HepG2 (cell line): Measurements from ENCODE around the gene NAV2. TPM values are rescaled to one million over a fixed set of nuclear protein-coding genes. Genes with fewer than 3 reads are reported as not detected.

Experiments
- CENPT ChIP-seq: sonication (generic); formaldehyde crosslinking; IDR thresholded peaks from 2 replicates; pipeline ENCODE4 v1.8.0; 2022; ENCODE audit warnings: low read depth, mild to moderate bottlenecking, moderate library complexity, missing genetic modification reagents
- DNMT3B ChIP-seq: conservative IDR thresholded peaks from 2 replicates; pipeline ENCODE4 v1.6.1; 2016; ENCODE audit warnings: missing biosample characterization, control low read depth
- FOXP4 ChIP-seq: sonication (generic); formaldehyde crosslinking; IDR thresholded peaks from 2 replicates; pipeline ENCODE4 v1.4.0; 2020; ENCODE audit warnings: missing genetic modification reagents
- IKZF5 ChIP-seq: IDR thresholded peaks from 2 replicates; pipeline ENCODE4 v1.6.1; 2018; ENCODE audit warnings: missing genetic modification reagents, mild to moderate bottlenecking, missing compliant biosample characterization
- NCOR1 ChIP-seq: fragments of 200-600 bp; sonication (generic); IDR thresholded peaks from 2 replicates; pipeline ENCODE4 v1.7.0; 2017; ENCODE audit warnings: antibody characterized with exemption, low read length, borderline replicate concordance
- PITX1 ChIP-seq: sonication (generic); formaldehyde crosslinking; IDR thresholded peaks from 2 replicates; pipeline ENCODE4 v1.5.1; 2020; ENCODE audit warnings: mild to moderate bottlenecking, missing genetic modification reagents
- RERE ChIP-seq: IDR thresholded peaks from 2 replicates; pipeline ENCODE4 v1.6.1; 2016; ENCODE audit warnings: low read depth, missing genetic modification reagents, missing compliant biosample characterization
- SAP130 ChIP-seq: IDR thresholded peaks from 2 replicates; pipeline ENCODE4 v1.6.1; 2016; ENCODE audit warnings: low read depth
- SOX13 ChIP-seq, 3 experiments: fragments of 450-650 bp in 1 of 3; sonication (generic) in 1 of 3; formaldehyde crosslinking in 1 of 3; IDR thresholded peaks in 2 of 3; conservative IDR thresholded peaks in 1 of 3; 2 replicates each; pipeline versions ENCODE4 v1.5.0 to v1.6.1; 2016 to 2020; ENCODE audit warnings: antibody characterized with exemption in 1 of 3, mild to moderate bottlenecking in 1 of 3, missing compliant biosample characterization in 1 of 3, missing genetic modification reagents in 1 of 3, moderate library complexity in 1 of 3
- SRSF9 ChIP-seq: fragments of 200-400 bp; formaldehyde crosslinking; IDR thresholded peaks from 2 replicates; pipeline ENCODE4 v1.6.1; 2018; ENCODE audit warnings: borderline replicate concordance, mild to moderate bottlenecking, low read depth, low read length; ENCODE audit not compliant: insufficient read depth, poor library complexity, severe bottlenecking
- STAG1 ChIP-seq: sonication (generic); formaldehyde crosslinking; IDR thresholded peaks from 2 replicates; pipeline ENCODE4 v1.4.0; 2020; ENCODE audit warnings: missing genetic modification reagents
- TMF1 ChIP-seq: sonication (generic); formaldehyde crosslinking; IDR thresholded peaks from 2 replicates; pipeline ENCODE4 v1.8.1; 2022; ENCODE audit warnings: low read depth, missing genetic modification reagents
- TRIM24 ChIP-seq: sonication (generic); formaldehyde crosslinking; IDR thresholded peaks from 2 replicates; pipeline ENCODE4 v1.8.0; 2022; ENCODE audit warnings: mild to moderate bottlenecking, missing genetic modification reagents
- ZNF326 ChIP-seq: sonication (generic); formaldehyde crosslinking; IDR thresholded peaks from 2 replicates; pipeline ENCODE4 v1.4.0; 2020; ENCODE audit warnings: missing genetic modification reagents, borderline replicate concordance
- ZNF431 ChIP-seq: sonication (generic); formaldehyde crosslinking; IDR thresholded peaks from 2 replicates; pipeline ENCODE4 v1.9.0; 2022; ENCODE audit warnings: missing genetic modification reagents, low read depth, mild to moderate bottlenecking, borderline replicate concordance
- polyA plus RNA-seq, 8 experiments: library from polyadenylated mRNA; depleted of rRNA in 3 of 8; stranded (reverse) in 7 of 8; unstranded in 1 of 8; fragments of >200 nt; fragmentation: Illumina TruSeq in 4 of 8; extraction: Trizol in 4 of 8; gene quantifications; 2 replicates each; pipeline versions ENCODE4 v1.2.1 to v1.2.3, GENCODE V29; 2011 to 2016; ENCODE audit warnings: low read depth in 4 of 8, missing spikeins in 1 of 8, mixed read lengths in 1 of 8; ENCODE audit not compliant: insufficient read depth in 1 of 8
- total RNA-seq, 5 experiments: library from RNA; depleted of rRNA; stranded (reverse); fragments of >200 nt; fragmentation: Illumina TruSeq; extraction: Trizol; gene quantifications; 2 replicates each; pipeline ENCODE4 v1.2.3, GENCODE V29; 2016; ENCODE audit warnings: low read depth in 1 of 5
- TF ChIP-seq, protein P1 (sequence below): sonication (generic); formaldehyde crosslinking; IDR thresholded peaks from 2 replicates; pipeline ENCODE4 v1.5.1; 2020; ENCODE audit warnings: missing genetic modification reagents, mild to moderate bottlenecking, borderline replicate concordance
- TF ChIP-seq, protein P2 (sequence below): sonication (generic); formaldehyde crosslinking; IDR thresholded peaks from 2 replicates; pipeline ENCODE4 v1.8.1; 2023; ENCODE audit warnings: mild to moderate bottlenecking, missing genetic modification reagents, borderline replicate concordance

NAV2 gene
- total and polyA plus RNA-seq, 2 of the 13 experiments (the other 11 are each of a cell fraction or from before 2014, with no cell fraction given), result 9.3 to 34.6 TPM

DNA sequence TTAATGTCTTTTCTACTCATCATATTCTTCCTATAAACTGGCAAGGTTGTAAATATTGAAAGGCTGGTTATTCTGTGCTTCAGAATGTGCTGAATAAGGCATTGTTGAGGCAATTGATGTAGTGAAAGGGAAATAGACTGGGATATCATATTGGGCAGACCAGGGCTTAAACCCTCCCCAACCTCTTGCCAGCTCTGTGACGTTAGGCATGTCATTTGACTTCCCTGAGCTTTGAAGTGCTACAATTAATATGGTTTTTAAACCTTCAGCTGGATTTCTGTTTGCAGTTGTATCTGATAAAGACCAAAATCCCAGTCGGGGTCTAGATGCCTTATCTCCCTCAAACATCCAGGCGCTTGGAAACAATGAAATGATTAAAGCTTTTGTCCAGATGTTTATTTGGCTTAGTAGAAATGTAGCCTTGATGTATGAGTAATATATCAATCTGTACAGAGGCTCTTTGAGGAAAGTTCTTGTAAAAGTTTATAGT lies 239.5 kb downstream of the NAV2 start (continued):
- TF ChIP-seq NCOR1 (peak; percentile 34; the same call in 1 of the 2 replicates), SOX13 (IDR thresholded peaks at IDR 0.05) (peak; percentile 91), SOX13 (CRISPR knock-in tag; conservative IDR thresholded peaks at IDR 0.05 in 1 of 2, IDR thresholded peaks at IDR 0.05 in 1 of 2) (peak in 1 of 2 experiments; percentile 99; a peak in 2 of 4 replicates), FOXP4 (peak; percentile 74), TMF1 (CRISPR knock-in tag) (no peak), STAG1 (CRISPR knock-in tag) (no peak), SRSF9 (no peak), SAP130 (CRISPR knock-in tag) (no peak; the same call in 1 of the 2 replicates), CENPT (no peak), IKZF5 (CRISPR knock-in tag) (no peak), RERE (CRISPR knock-in tag) (peak; percentile 75; the same call in 1 of the 2 replicates), ZNF431 (CRISPR knock-in tag) (no peak), ZNF326 (no peak), TRIM24 (CRISPR knock-in tag) (no peak), PITX1 (CRISPR knock-in tag) (0 out of 2 replicates have a peak, but pooled peaks have one; percentile 29), DNMT3B (CRISPR knock-in tag) (0 out of 2 replicates have a peak, but pooled peaks have one; percentile 11)
- TF ChIP-seq, protein P1, sequence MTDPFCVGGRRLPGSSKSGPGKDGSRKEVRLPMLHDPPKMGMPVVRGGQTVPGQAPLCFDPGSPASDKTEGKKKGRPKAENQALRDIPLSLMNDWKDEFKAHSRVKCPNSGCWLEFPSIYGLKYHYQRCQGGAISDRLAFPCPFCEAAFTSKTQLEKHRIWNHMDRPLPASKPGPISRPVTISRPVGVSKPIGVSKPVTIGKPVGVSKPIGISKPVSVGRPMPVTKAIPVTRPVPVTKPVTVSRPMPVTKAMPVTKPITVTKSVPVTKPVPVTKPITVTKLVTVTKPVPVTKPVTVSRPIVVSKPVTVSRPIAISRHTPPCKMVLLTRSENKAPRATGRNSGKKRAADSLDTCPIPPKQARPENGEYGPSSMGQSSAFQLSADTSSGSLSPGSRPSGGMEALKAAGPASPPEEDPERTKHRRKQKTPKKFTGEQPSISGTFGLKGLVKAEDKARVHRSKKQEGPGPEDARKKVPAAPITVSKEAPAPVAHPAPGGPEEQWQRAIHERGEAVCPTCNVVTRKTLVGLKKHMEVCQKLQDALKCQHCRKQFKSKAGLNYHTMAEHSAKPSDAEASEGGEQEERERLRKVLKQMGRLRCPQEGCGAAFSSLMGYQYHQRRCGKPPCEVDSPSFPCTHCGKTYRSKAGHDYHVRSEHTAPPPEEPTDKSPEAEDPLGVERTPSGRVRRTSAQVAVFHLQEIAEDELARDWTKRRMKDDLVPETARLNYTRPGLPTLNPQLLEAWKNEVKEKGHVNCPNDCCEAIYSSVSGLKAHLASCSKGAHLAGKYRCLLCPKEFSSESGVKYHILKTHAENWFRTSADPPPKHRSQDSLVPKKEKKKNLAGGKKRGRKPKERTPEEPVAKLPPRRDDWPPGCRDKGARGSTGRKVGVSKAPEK (CRISPR knock-in tag), result no peak
- TF ChIP-seq, protein P2, sequence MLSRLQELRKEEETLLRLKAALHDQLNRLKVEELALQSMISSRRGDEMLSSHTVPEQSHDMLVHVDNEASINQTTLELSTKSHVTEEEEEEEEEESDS (CRISPR knock-in tag), result 0 out of 2 replicates have a peak, but pooled peaks have one; percentile 66
